EL (cell line): ENCODE results near the gene TIAM2.

Source experiments
- DNase-seq: peaks from one replicate; pipeline ENCODE4 v3.0.0-alpha.2; 2016

The TIAM2 gene

DNA sequence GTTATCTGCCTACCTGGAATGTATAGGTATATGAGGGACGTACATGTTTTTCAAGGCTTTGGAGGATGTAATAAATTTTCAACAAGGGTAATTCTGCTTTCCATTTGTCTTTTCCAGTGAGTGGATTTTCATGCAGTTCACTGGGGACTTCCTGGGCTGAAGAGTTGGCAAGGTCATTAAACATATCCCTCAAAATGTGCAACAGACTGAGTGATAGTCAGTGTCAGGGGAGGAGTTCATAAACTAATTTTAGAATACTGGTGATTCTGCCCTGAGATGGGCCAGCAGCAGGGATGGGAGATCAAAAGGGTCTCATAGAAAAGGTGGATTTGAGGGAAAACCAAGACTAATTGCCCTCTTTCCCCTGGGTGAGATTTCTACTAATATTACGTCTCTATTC lies 146.4 kb downstream of the TIAM2 start:
- DNase-seq = no peak

DNA sequence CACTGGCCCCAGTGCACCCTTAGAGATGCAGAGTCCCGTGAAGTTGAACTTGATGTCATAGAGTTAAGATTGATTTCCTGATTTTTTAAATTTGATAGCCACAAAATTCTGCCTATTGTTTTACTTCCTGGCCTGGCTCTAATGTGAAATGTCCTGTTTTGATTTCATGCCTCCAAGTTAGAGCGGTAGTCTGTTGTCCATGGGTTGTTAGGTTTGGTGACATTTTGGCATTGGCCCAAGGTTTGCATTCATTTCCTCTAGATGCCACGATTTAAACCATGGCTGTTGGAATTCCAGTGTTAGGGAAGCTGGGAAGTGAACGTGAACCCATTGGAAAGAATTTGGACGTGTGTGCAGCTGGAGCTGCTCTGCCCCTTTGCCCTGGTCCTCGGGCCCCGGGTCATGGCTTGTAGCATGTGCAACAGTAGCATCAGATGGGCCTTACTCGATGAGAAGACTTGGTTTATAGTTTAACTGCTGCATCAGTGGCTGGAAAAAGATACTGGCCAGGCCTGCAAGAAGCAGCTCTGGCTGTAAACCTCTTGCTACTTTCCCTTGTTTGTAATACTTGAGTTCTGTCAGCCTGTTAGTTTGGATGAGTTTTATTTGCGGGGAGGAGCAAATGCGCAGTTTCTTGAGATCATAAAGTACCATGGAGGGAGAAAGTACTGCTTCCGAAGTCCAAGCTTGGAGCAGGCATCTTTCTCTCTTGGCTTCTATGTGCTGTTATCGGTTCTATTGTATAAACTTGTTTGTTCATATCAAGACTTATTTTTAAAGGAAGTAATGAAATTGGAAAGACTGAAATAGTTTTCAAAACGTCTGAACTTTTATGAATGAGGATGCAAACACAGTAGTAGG lies 147.3 kb downstream of the TIAM2 start:
- DNase-seq = no peak

DNA sequence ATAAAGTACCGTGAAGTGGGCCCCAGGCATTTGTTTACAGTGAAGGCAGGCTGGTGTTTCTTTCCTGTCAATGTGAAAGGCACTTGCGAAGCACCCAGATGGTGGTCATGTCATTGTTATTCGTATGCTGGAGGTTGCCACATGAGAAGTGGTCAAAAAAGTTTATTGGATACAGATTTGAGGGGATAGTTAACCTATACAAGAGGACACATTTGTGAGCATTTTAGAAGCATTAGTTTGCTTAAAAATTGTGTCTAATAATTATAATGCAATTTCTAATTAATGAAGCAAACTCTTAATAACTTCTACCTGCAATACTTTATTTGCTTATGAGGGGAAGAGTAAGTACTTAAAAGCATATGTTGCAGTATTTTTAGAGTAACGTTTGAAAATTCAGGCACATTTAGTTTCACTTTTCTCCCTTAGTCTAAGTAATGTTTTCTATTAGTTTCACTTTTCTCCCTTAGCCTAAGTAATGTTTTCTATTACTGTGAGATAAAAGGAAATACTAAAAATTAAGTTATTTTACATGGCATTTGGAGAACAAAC lies 148.0 kb downstream of the TIAM2 start:
- DNase-seq = peak; percentile 47

DNA sequence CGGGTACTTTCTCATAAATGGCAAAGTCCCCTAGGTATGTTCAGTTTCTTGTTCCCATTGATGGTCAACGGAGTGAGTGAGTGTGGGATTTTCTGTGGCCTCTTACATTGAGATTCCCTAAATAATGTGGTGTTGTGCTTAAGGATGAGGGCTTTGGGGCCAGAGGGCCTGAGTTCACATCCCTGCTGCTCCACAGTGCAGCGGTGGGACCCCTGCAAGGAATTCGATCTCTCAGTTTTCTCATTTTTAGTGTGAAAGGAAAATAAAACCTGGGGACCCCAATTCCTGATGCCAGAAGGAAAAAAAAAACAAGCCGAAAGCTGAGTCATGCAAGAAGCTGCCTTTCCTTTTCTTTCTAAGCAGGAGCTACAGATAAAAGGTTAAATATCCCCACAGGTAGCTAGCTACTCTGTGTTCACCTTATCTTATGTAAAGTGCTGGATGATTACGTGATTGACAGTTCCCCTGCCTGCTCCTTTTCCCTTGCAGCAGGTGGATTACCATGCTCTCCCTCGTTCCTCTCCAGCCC lies 148.5 kb downstream of the TIAM2 start:
- no peak for DNase-seq

DNA sequence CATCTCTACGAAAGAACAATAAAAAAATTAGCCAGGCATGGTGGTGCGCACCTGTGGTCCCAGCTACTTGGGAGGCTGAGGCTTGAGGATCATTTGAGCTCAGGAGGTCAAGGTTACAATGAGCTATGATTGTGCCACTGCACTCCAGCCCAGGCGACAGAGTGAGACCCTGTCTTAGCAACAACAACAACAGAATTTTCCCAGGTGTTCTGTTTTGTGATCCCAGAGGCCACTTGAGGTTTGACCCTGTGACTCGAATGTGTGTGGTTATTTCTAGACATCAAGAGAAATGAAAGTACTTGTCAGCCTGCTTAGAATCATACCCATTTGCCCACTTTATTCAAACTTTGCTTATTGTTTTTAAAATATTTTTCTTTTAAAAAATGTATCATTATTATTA lies 151.1 kb downstream of the TIAM2 start:
- no peak for DNase-seq

DNA sequence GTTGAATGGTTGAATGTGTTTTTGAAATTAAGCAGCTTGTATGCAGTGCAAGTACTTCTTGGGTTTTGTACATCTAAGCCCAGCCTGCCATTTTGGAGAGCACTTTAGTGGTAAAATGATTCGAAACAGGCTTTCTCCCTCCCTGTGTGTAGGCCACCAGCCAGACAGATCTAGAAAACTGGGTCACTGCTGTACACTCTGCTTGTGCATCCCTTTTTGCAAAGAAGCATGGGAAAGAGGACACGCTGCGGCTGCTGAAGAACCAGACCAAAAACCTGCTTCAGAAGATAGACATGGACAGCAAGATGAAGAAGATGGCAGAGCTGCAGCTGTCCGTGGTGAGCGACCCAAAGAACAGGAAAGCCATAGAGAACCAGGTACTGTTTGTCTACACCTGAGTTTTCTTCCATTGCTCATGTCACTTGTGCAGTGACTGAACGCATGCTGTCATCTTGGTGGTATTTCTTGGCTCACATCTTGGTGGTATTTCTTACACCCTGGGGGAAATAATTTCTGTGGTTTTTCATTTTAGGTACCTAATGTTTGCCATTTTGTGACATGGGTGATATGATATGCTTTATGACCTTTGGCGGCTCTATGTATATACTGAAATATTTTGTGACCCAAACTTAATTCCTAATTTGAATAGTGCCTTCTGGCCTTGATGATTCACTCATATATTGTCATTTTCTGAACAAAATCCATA lies 153.0 kb downstream of the TIAM2 start:
- DNase-seq = no peak

DNA sequence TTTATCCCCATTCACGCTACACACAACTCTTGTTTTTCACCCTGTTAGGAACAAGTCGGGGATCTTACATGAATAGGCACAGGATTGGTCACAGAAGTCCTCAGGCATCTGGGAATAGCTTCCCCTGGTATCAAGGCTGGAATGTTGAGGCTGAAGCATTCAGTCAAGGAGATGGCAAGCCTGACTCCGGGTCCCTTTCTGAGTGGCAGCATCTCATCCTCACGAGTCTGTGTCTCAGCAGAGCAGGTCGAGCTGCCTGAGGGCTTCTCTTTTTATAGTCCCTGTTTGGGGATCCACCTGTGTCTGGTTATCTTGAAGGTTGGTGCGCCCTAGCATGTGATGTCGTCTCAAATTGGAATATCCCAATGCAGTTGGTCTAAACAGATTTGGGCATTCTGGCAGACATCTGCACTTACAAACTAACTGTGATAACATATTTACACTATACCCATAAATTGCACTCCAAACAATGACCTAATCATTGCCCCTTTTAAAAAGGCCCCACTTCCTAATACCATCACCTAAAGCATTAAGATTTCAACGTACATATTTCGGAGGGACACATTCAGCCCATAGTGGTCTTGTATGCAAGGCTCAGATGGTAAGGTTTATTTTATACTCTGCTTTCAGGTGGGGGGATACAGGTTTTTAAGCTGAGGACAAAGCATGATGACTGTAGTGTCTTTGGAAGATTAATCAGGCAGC lies 156.0 kb downstream of the TIAM2 start:
- DNase-seq = no peak

DNA sequence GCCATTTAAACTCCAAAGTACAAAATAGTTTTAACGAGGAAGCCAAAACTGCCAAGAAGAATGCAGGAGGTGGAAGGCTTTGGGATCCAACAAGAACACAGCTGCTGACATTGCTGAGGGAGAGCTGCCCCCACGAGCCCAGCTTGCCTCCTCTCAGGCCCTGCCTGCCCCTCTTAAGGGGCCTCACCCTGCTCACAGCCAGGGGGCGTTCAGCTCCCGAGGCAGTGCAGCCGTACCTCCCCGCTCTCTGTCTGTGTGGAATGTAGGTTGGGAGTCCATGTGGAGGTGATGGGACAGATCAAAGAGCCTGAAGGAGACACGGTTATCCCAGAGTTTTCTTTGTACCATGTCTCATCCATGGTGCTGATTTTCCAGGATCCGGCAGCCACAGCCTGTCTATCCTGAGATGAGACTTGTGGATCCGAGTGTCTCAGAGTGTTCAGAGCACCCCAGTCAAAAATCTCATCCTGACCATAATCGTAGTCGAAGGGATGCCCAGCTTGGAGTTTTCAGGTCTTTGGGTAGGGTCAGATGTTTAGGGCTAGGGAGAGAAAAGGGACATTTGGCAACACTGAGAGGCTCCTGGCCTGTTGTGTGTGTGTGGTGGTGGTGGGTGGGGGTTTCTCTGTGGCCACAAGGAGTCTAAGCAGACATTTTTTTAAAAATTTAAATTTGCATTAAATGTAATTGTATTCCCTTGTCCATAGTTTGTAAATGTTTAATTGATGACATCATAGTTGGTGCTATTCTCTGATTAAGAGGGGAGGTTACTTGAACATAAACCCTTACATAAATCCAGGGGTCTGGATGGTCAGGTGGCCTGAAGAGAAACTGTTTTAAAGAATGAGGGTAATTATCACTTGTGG lies 157.3 kb downstream of the TIAM2 start:
- no peak for DNase-seq

DNA sequence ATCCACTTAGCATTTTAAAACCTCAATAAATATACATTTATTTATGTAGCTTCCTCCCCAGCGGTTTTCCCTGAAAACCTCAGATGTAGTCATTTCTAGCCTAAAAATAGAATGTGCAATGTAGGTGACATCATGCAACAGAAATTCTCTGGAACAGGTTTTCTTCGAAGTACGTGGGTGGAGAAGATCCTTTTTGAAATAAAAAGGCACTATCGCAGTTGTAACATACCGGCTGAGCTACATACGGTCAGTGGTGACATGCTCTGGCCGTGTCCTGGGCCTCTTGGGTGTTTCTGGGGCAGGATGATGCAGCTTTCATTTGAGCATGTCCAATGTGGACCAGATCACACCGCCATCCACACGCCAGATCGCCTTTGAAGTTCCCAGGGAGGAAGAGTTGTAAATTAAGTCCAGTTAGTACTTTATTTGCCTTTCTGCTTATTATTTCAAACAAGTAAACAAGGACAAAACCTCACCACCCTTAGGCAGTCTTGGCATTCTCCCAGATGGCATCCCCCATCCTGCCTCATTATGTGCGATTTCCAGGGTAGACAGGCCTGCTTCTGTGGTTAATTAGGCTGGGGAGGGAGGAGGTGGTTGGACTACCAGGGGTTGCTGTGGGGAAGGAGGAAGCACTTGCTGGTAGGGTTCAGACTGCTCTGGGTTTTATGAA lies 159.2 kb downstream of the TIAM2 start:
- DNase-seq = peak; percentile 93

DNA sequence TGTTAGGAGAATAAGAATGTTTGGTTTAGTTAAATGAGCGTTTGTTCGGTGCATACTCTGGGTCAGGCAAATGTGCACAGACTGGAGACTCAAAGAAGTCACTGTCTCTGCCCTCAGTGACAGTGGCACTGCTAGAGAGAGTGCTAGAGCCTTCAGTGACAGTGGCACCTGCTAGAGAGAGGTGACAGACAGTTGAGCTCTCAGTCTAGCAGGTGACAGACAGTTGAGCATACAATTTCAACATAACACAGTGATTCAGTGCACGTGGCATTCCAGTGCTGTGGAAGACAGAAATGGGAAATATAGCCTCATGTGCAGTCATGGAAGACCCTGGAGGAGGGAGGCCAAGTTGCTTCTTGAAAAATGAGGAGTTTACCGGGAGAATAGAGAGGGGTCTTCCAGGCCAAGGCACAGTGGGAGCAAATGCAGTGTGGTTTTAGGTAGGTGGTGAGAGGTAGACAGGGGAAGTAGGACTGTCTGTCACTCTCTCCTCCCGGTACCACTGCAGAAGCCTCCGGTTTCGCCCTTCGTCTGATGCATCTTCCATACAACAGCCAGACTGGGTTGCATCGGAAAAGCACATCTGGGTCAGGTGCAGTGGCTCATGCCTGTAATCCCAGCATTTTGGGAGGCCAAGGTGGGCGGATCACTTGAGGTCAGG lies 160.8 kb downstream of the TIAM2 start:
- DNase-seq = no peak

DNA sequence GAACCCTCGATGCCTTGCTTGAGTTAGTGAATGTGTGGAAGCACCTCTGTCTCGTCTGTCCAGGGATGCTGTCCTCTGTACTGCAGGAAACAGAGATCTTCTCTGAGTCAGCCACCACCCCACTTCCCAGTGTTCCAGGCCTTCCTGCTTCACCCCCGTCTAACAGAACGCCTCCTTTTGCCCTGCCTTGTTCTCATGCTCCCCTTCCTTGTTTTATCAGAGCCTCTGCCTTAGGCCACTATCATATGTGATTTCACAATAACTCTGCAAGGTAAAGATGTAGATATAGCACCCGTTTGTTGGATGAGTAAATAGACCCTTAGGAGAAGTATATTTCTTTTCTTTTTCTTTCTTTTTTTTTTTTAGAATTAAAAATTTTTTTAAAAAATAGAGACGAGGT lies 162.0 kb downstream of the TIAM2 start:
- no peak for DNase-seq

DNA sequence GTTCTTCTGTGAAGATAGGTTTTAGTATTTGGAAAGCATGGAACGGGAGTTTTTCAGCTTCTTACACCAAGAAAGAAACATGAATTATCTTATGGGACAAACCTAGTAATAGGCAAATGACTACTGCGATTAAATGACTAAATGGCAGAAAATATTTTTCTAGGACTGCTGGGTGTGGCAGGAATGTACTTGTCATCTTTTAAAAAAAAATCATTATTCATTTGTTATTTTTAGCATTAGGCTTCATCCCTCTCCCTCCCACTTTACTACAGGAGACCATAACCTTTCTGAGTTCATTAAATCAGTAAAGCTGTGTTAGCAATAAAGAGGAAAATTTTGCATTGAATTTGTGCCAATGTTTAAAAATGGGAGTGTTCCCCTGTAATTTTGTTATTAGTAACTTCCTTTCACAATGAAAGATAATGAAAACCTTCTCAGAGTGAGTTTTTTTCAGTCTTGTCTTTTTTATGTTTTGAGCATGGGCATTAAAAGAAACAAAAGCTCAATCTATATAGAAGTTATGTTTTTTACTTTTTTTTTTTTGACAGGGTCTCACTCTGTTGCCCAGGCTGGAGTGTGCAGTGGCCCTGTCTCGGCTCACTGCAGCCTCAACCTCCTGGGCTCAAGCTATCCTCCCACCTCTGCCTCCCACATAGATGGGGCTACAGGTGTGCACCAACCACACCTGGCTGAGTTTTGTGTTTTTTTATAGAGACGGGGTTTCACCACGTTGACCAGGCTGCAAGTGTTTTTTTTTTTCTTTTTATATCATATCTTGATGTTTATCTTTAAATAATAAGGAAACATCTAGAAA lies 163.1 kb downstream of the TIAM2 start:
- peak; percentile 64 for DNase-seq

DNA sequence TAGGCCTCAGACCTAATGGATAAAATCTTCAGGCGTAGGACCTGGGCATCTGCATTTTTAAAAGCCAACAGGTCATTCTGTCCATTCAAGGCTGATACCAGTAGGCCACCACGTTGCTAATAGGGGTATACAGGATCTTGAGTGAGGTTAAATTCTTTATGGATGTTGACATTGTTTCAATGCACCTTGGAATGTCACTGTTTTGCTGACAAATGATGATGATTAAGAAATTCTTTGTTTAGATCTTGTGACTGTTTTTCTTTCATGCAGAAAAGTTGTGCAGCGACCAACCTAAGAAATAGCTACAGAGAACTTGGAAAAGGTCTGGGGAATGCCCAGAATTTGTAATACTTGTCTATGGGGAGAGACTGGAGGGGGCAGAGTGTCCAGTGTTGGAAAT lies 167.6 kb downstream of the TIAM2 start:
- DNase-seq = peak; percentile 41

DNA sequence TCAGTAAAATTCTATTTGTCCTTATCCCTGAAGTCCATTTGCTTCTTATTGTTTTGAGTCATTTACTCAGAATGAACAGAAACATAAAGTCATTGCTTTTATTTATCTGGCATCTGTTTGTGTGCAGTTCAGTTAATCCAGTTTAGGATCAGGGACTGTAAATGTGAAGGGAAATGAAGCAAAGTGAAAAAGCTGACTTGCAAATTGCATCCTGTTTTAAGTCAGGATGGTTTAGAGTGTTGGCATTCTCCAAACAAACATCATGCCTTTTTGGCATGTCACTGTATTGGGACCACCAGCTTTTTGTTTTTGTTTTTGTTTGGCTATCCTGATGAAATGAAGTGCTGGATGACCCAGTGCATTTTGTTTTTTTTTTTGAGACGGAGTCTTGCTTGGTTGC lies 168.5 kb downstream of the TIAM2 start:
- no peak for DNase-seq

DNA sequence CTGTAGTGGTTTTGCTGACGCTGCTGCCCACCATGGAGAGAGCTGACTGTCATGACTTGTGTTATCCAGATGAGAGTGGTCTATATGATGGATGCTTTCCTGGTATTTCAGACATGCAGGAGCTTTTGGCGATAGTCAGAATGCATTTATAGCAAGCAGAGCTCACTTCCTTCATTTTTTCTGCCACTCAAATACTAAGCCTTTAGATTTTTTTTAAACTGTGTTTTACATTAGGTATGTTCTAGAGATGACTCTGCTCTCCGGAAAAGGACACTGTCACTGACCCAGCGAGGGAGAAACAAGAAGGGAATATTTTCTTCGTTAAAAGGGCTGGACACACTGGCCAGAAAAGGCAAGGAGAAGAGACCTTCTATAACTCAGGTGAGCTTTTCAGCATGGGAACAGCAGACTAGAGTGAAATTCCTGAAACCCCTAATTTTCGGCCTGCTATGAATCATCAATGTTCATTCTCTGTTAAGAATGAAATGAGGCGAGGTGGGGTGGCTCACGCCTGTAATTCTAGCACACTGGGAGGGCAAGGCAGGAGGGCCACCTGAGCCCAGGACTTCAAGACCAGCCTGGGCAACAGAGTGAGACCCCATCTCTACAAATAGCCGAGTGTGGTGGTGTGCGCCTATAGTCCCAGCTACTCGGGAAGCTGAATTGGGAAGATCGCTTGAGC lies 170.1 kb downstream of the TIAM2 start:
- DNase-seq = no peak

DNA sequence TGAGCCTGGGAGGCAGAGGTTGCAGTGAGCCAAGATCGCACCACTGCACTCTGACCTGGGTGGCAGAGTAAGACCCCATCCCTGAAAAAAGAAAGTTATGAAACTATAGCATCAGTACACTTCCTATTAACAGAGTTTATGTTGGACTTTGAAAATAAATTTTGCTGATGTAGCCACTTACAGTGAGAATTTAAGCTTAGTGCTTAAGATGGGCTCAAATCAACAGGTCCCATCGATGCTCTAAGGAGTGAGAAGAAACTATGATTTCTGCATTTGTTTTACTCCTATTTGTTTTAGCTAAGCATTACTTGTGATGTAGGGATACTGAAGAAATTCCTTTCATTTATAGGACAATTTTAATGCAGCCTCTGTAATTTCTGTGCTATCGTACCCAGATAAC lies 175.4 kb downstream of the TIAM2 start:
- no peak for DNase-seq

DNA sequence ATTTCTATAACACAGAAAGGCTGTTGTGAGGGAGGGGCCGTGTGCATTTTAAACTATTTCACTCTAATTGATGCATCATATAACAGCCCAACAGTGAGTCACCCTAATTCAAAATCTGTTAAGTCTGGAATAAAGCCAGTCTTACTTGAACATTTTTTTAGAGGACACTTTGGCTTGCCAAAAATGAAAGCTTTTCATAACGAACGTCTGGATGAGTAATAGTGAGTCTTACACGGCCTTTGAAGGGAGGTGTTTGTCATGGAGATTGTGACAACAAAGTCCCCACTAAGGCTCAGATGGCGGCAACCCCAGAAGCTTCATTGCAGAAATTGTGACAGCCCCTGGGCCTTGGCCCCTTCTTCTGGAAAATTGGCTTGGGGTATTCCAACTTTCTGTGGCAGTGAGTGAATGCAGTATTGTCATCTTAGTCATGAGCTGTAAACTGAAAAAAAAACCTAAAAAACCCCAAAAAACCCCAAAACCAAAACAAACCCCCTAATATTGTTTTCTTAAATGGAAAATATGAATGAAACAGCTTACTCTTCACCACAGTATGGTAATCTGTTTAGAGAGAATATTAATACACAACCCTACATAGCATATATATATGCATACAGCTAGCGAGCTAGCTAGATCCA lies 176.1 kb downstream of the TIAM2 start:
- peak; percentile 93 for DNase-seq

DNA sequence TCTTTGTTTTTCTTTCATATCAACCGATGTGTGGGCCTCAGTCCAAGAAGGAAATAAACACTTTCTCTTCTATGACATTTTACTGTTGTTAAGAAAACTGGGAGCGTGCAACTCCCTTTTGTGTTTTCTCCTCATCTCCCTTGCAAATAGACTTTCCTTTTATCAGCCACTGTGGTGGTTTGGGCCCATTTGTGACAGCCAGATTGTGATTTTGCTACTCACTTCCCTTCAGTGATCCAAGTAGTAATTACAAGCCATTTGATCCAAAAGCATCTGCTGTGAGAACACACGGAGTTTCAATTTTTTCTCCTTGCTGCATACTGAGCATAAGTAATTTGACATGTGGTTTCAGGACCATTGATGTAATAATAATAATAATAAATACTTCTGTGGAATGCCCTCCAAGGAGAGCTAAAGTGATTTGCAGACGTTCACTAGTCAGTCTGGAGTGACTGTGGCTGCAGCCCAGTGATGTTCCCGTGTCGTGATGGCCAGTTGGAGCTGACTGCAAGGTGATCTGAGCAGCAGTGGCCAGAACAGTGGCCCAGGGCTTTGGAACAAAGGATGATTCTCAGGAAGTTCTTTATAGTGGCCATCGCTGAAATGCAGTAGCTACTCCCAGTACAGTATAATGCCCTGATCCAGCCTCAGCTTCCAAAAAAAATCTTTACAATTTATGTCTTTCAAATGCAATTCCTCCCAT lies 176.8 kb downstream of the TIAM2 start:
- peak; percentile 52 for DNase-seq
